A673 (cell line): Measurements from ENCODE around the gene SLC2A9. TPM values are rescaled to one million over a fixed set of nuclear protein-coding genes. Genes with fewer than 3 reads are reported as not detected.
A peak's percentile ranks its signal among the peaks of the same experiment; 100 is the strongest.

Source experiments
- BruUV-seq: library from RNA; stranded (reverse); fragments of 400-500 nt; replicated peaks from 2 replicates; lab custom pipeline; 2021; lab: Mats Ljungman, UMichigan
- CTCF ChIA-PET: fragments of 300-600 bp; sonication (Branson Sonifier 250); formaldehyde crosslinking; loops from one replicate; lab custom pipeline; 2022; ENCODE audit warnings: antibody characterized with exemption; lab: Charles Lee
- POLR2A ChIA-PET: fragments of 300-600 bp; sonication (Branson Sonifier 250); formaldehyde crosslinking; loops from one replicate; lab custom pipeline; 2022; ENCODE audit warnings: antibody characterized with exemption; ENCODE audit not compliant: low non-redundant PET; lab: Charles Lee
- DNase-seq: peaks from one replicate; pipeline ENCODE4 v3.0.0-alpha.2; 2015; ENCODE audit warnings: low spot score
- H3K27ac ChIP-seq: fragments of 200-600 bp; sonication (generic); 2 replicates; pipeline ENCODE4 v1.5.1; 2016; ENCODE audit warnings: mixed run types, low read depth, mild to moderate bottlenecking, mixed read lengths, antibody characterized with exemption, low read length; ENCODE audit not compliant: poor library complexity, severe bottlenecking
- H3K27me3 ChIP-seq: fragments of 200-600 bp; sonication (generic); replicated peaks from 2 replicates; pipeline ENCODE4 v1.6.1; 2017; ENCODE audit warnings: mixed run types, low read depth, mild to moderate bottlenecking, mixed read lengths, antibody characterized with exemption, low read length; ENCODE audit not compliant: insufficient read depth, poor library complexity
- H3K36me3 ChIP-seq: fragments of 200-600 bp; sonication (generic); 2 replicates; pipeline ENCODE4 v1.6.1; 2016; ENCODE audit warnings: mixed run types, mild to moderate bottlenecking, mixed read lengths, antibody characterized with exemption, low read length; ENCODE audit not compliant: insufficient read depth, poor library complexity, severe bottlenecking
- H3K4me1 ChIP-seq: fragments of 200-600 bp; sonication (generic); 2 replicates; pipeline ENCODE4 v1.6.1; 2017; ENCODE audit warnings: mixed run types, mild to moderate bottlenecking, mixed read lengths, antibody characterized with exemption, low read length; ENCODE audit not compliant: insufficient read depth, poor library complexity, severe bottlenecking
- H3K4me3 ChIP-seq: fragments of 200-600 bp; sonication (generic); 2 replicates; pipeline ENCODE4 v1.5.1; 2016; ENCODE audit warnings: low read depth, mixed run types, mild to moderate bottlenecking, mixed read lengths, low read length; ENCODE audit not compliant: poor library complexity, severe bottlenecking
- H3K9me3 ChIP-seq: fragments of 200-600 bp; sonication (generic); 2 replicates; pipeline ENCODE4 v1.6.1; 2016; ENCODE audit warnings: mixed run types, low read depth, mild to moderate bottlenecking, mixed read lengths, antibody characterized with exemption, low read length; ENCODE audit not compliant: poor library complexity, severe bottlenecking
- EZH2 ChIP-seq: fragments of 200-600 bp; sonication (generic); IDR thresholded peaks from 2 replicates; pipeline ENCODE4 v1.6.1; 2017; ENCODE audit warnings: borderline replicate concordance, low read depth, mild to moderate bottlenecking, mixed read lengths, antibody characterized with exemption, low read length; ENCODE audit not compliant: poor library complexity, severe bottlenecking
- intact Hi-C: fragments of 100-400 bp; cut with micrococcal nuclease; formaldehyde crosslinking; loops from one replicate; pipeline ENCODE4 v1.10.0; 2022; ENCODE audit not compliant: unreplicated experiment
- total RNA-seq: library from RNA; stranded (reverse); gene quantifications from 2 replicates; pipeline ENCODE4 v1.2.3, GENCODE V29; 2021
- TF ChIP-seq, protein P1 (sequence below): fragments of 300-800, 200-600 bp; sonication (generic); conservative IDR thresholded peaks from 2 replicates; pipeline ENCODE4 v1.5.1; 2017; ENCODE audit warnings: low read depth, mild to moderate bottlenecking, antibody characterized with exemption, low read length, moderate library complexity, mixed read lengths

SLC2A9 gene
- total RNA-seq, 1 experiment from 2014 or later, result not detected

DNA sequence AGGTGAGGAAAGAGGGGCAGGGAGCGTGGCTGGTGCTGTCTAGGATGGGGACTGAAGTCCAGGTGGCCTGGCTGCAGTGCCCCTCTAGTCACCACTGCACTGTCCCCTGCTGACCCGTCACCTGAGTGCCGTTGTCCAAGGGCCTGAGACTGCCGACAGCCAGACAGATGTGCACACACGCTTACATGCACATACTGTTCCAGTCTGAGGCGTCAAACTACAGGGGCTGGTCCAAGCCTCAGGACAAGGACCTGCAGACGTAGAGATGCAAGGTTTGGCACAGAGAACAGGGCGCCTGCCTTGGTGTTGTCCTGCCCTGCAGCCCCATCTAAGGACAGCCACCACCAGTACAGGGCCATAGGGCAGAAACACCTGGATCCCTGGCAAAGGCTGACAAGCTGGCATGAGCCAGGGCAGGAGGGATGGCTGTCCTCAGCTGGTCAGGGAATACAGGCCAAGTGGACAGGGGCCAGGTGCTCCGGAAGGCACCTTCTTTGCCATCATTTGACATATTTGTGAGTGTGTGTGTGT, 1.7 kb downstream of the SLC2A9 start:
- no peak for DNase-seq
- Histone ChIP-seq H3K9me3 (no peaks in the 10 kb centered on the region), H3K4me3 (no peak overlapping the region), H3K36me3 (no peaks in the 10 kb centered on the region), H3K27ac (no peak overlapping the region), H3K4me1 (no peaks in the 10 kb centered on the region), H3K27me3 (no peaks in the 10 kb centered on the region)
- intact Hi-C loops, result loop anchor here (5.0 kb wide), 1 partner anchor 317 kb away; no protein-coding TSS in a partner anchor
- ChIA-PET POLR2A (no interaction called here), CTCF (no interaction called here)
- TF ChIP-seq EZH2, result no peak
- TF ChIP-seq, protein P1, sequence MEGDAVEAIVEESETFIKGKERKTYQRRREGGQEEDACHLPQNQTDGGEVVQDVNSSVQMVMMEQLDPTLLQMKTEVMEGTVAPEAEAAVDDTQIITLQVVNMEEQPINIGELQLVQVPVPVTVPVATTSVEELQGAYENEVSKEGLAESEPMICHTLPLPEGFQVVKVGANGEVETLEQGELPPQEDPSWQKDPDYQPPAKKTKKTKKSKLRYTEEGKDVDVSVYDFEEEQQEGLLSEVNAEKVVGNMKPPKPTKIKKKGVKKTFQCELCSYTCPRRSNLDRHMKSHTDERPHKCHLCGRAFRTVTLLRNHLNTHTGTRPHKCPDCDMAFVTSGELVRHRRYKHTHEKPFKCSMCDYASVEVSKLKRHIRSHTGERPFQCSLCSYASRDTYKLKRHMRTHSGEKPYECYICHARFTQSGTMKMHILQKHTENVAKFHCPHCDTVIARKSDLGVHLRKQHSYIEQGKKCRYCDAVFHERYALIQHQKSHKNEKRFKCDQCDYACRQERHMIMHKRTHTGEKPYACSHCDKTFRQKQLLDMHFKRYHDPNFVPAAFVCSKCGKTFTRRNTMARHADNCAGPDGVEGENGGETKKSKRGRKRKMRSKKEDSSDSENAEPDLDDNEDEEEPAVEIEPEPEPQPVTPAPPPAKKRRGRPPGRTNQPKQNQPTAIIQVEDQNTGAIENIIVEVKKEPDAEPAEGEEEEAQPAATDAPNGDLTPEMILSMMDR, result no peak
- BruUV-seq, result no TSS peak

DNA sequence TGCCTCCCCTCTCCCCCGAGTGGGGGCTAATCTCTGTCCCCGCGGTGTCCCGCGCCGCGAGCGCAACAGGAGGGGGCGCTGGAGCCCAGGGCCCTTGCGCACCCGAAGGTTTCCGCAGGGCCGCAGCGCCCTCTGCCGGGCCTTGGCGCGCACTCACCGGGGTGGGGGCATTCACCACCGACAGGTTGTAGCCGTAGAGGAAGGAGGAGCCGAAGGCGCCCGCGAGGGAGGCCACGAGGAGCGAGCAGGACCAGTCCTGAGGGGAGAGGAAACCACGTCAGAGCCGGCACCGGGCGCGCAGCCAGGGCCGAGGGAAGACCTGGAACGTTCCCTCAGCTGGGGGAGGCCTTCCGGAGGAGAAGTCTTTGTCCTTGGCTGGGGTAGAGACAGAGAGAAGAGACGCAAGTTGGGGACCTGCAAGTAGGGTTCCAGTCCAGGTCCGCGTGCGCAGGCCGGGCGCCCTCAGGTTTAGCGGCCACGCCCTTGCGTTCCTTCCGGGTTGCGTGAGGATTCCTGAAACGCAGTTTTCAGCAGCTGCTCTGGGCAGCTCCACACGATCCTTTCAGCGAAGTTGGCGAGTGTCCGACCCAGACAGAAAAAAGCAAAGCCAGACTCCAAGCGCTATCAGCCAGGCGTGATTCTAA, 2.4 kb downstream of the SLC2A9 start:
- Histone ChIP-seq H3K4me1 (no peaks in the 10 kb centered on the region), H3K4me3 (peak overlapping the region; percentile 13), H3K36me3 (no peaks in the 10 kb centered on the region), H3K9me3 (no peaks in the 10 kb centered on the region), H3K27ac (no peak overlapping the region), H3K27me3 (no peaks in the 10 kb centered on the region)
- ChIA-PET CTCF (no interaction called here), POLR2A (no interaction called here)
- peak; percentile 86 for DNase-seq
- no TSS peak for BruUV-seq
- intact Hi-C loops, result loop anchor here (5.0 kb wide), 1 partner anchor 317 kb away; no protein-coding TSS in a partner anchor
- TF ChIP-seq EZH2, result no peak
- TF ChIP-seq, protein P1, result peak; percentile 96

DNA sequence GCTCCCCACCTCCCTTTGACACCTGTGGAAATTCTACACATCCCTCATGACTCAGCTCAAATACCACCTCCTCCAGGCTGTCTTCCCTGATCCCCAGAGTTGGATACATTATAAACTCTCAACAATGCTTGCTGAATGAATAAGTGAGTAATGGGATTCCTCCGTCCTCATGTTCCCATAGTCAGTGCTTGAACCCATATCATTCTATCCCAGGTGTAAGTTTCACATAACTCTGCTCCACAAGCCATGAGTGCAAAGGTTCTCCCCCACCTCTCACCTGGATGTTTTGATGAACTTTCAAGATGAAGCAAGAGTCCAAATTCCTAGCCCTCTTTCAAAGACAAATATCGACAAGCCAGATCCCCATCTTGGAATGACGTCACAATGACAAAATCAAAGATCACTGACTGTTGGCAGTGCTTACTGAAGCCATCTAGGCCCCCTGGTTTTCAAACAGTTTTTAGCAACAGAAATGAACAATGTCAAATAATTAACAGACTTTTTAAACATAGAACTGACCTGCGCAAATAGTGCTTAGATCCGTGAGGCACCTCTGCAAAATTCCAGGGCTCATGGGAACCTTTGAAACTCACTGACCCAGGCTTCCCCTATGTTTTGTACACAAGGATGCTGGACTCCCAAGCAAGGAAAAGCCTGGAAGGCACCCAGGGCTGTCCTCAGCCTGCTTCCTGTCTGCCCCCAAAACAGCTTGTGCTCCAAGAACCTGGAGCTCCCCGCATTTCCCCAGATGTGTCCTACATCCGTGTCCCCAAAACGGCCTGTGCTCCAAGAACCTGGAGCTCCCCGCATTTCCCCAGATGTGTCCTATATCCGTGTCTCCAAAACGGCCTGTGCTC, 4.0 kb downstream of the SLC2A9 start:
- Histone ChIP-seq H3K4me3 (no peak overlapping the region), H3K27ac (no peak overlapping the region), H3K4me1 (no peaks in the 10 kb centered on the region), H3K27me3 (no peaks in the 10 kb centered on the region), H3K9me3 (no peaks in the 10 kb centered on the region), H3K36me3 (no peaks in the 10 kb centered on the region)
- no peak for DNase-seq
- TF ChIP-seq, protein P1, result no peak
- no peak for TF ChIP-seq EZH2
- BruUV-seq, result no TSS peak
- POLR2A ChIA-PET, result no interaction called here
- CTCF ChIA-PET, result no interaction called here
- intact Hi-C loops, result loop anchor here (5.0 kb wide), 1 partner anchor 315 kb away; no protein-coding TSS in a partner anchor
